Mucosa of rectum (tissue), 2 donors: ENCODE measurements around the gene KIR3DL1.
"Not testable (repeated sequence)": the region's sequence is repeated elsewhere in the genome, so short reads cannot be mapped to it uniquely, and the experiment has no call there.

Source experiments
- H3K27ac ChIP-seq, 2 donors: one replicate each; pipeline ENCODE4 v1.7.0; 2013; ENCODE audit warnings: inconsistent platforms in 2 of 2, low read depth in 2 of 2, low read length in 2 of 2
- H3K27me3 ChIP-seq, 2 donors: one replicate each; pipeline ENCODE4 v1.7.0; 2013; ENCODE audit warnings: low read length in 2 of 2; ENCODE audit not compliant: control insufficient read depth in 2 of 2, insufficient read depth in 2 of 2
- H3K36me3 ChIP-seq, 2 donors: one replicate each; pipeline ENCODE4 v1.7.0; 2013; ENCODE audit warnings: low read length in 2 of 2; ENCODE audit not compliant: control insufficient read depth in 2 of 2, insufficient read depth in 2 of 2
- H3K4me1 ChIP-seq, 2 donors: one replicate each; pipeline ENCODE4 v1.7.0; 2013; ENCODE audit warnings: low read length in 2 of 2, mild to moderate bottlenecking in 1 of 2; ENCODE audit not compliant: control insufficient read depth in 2 of 2, insufficient read depth in 2 of 2
- H3K4me3 ChIP-seq, 2 donors: one replicate each; pipeline ENCODE4 v1.7.0; 2013; ENCODE audit warnings: low read length in 2 of 2
- H3K9ac ChIP-seq, 2 donors: one replicate each; pipeline ENCODE4 v1.7.0; 2013; ENCODE audit warnings: low read length in 2 of 2, low read depth in 1 of 2, mild to moderate bottlenecking in 1 of 2
- H3K9me3 ChIP-seq, 2 donors: one replicate each; pipeline ENCODE4 v1.7.0; 2013; ENCODE audit warnings: low read length in 2 of 2; ENCODE audit not compliant: control insufficient read depth in 2 of 2
- donor health status: healthy.
- donor health status: Normal muscosa, but diverticular disease.

Gene KIR3DL1

GRCh38 chr19:54816251-54816650 lies at the start of gene KIR3DL1:
KIR3DL1 (plus strand) TSS chr19:54816468.
- not testable (repeated sequence) for H3K9me3 ChIP-seq, H3K36me3 ChIP-seq, H3K27ac ChIP-seq, H3K4me1 ChIP-seq, H3K27me3 ChIP-seq, H3K4me3 ChIP-seq, H3K9ac ChIP-seq

- not testable (repeated sequence) for H3K4me1 ChIP-seq, H3K27ac ChIP-seq, H3K4me3 ChIP-seq, H3K36me3 ChIP-seq, H3K9ac ChIP-seq, H3K9me3 ChIP-seq, H3K27me3 ChIP-seq
Measured at GRCh38 chr19:54769646-54770045, 46.6 kb upstream of the KIR3DL1 start, which contains the start of gene KIR2DL1. KIR2DL1 (plus strand) TSS chr19:54769793; CDS start chr19:54769851, 58 bp downstream.

- H3K36me3 ChIP-seq, H3K27me3 ChIP-seq, H3K9me3 ChIP-seq, H3K4me1 ChIP-seq, H3K27ac ChIP-seq, H3K9ac ChIP-seq, H3K4me3 ChIP-seq: not testable (repeated sequence)
Measured at GRCh38 chr19:54770511-54770910, 45.8 kb upstream of the KIR3DL1 start.

GRCh38 chr19:54771018-54771960 lies 45.0 kb upstream of the KIR3DL1 start:
- H3K9me3 ChIP-seq, H3K27ac ChIP-seq, H3K4me3 ChIP-seq, H3K9ac ChIP-seq, H3K27me3 ChIP-seq, H3K36me3 ChIP-seq, H3K4me1 ChIP-seq: not testable (repeated sequence)

GRCh38 chr19:54772666-54773065 lies 43.6 kb upstream of the KIR3DL1 start:
- H3K9ac ChIP-seq, H3K4me1 ChIP-seq, H3K27ac ChIP-seq, H3K27me3 ChIP-seq, H3K4me3 ChIP-seq, H3K9me3 ChIP-seq, H3K36me3 ChIP-seq: not testable (repeated sequence)

- not testable (repeated sequence) for H3K4me1 ChIP-seq, H3K4me3 ChIP-seq, H3K9me3 ChIP-seq, H3K27me3 ChIP-seq, H3K36me3 ChIP-seq, H3K9ac ChIP-seq, H3K27ac ChIP-seq
Measured at GRCh38 chr19:54775095-54775815, 41.0 kb upstream of the KIR3DL1 start.

GRCh38 chr19:54775830-54776229 lies 40.4 kb upstream of the KIR3DL1 start:
- not testable (repeated sequence) for H3K27me3 ChIP-seq, H3K4me1 ChIP-seq, H3K36me3 ChIP-seq, H3K4me3 ChIP-seq, H3K9ac ChIP-seq, H3K9me3 ChIP-seq, H3K27ac ChIP-seq

- H3K4me3 ChIP-seq, H3K9ac ChIP-seq, H3K27me3 ChIP-seq, H3K9me3 ChIP-seq, H3K27ac ChIP-seq, H3K36me3 ChIP-seq, H3K4me1 ChIP-seq: not testable (repeated sequence)
Measured at GRCh38 chr19:54777851-54778250, 38.4 kb upstream of the KIR3DL1 start.

- H3K9me3 ChIP-seq, H3K4me1 ChIP-seq, H3K27me3 ChIP-seq, H3K9ac ChIP-seq, H3K27ac ChIP-seq, H3K36me3 ChIP-seq, H3K4me3 ChIP-seq: not testable (repeated sequence)
Measured at GRCh38 chr19:54778896-54779295, 37.4 kb upstream of the KIR3DL1 start.

GRCh38 chr19:54782916-54783315 lies 33.4 kb upstream of the KIR3DL1 start:
- H3K4me3 ChIP-seq, H3K9ac ChIP-seq, H3K36me3 ChIP-seq, H3K4me1 ChIP-seq, H3K27ac ChIP-seq, H3K27me3 ChIP-seq, H3K9me3 ChIP-seq: not testable (repeated sequence)
